ENCODE data around the gene POSTN.

POSTN gene

GRCh38 chr13:37608750-37609339 is 10.3 kb upstream of the POSTN start:
- TF ChIP-seq CTCF (IDR thresholded peaks at IDR 0.05; ENCODE audit: low read depth, low read length) = peak; percentile 47
- TF ChIP-seq EZH2phosphoT487 (IDR thresholded peaks at IDR 0.05; ENCODE audit: low read depth) = no peak
- H3K4me1 ChIP-seq (ENCODE audit: low read length) = peaks cover 6% of the 10 kb centered on the region
- no peak overlapping the region for H3K27ac ChIP-seq (ENCODE audit: low read length)
- no peak overlapping the region for H3K9ac ChIP-seq (ENCODE audit: low read length)
- H2AFZ ChIP-seq (ENCODE audit: low read depth, low read length) = no peak overlapping the region
- no peak overlapping the region for H3K4me2 ChIP-seq (ENCODE audit: low read length)
- no peaks in the 10 kb centered on the region for H4K20me1 ChIP-seq (ENCODE audit: insufficient read depth, low read length)
- H3K9me3 ChIP-seq (ENCODE audit: insufficient read depth, low read length) = no peaks in the 10 kb centered on the region
- no peaks in the 10 kb centered on the region for H3K79me2 ChIP-seq (ENCODE audit: low read length)
- H3K27me3 ChIP-seq (ENCODE audit: low read depth, low read length) = peaks cover 6% of the 10 kb centered on the region; the same call in 1 of the 2 replicates
- no peak overlapping the region for H3K4me3 ChIP-seq (ENCODE audit: low read length)
- H3K36me3 ChIP-seq (replicated peaks; ENCODE audit: low read depth, low read length) = no peaks in the 10 kb centered on the region

- Histone ChIP-seq H3K4me2 (ENCODE audit: low read length) (no peak overlapping the region), H3K27ac (ENCODE audit: low read length) (no peak overlapping the region), H3K36me3 (replicated peaks; ENCODE audit: low read depth, low read length) (no peaks in the 10 kb centered on the region), H3K9me3 (ENCODE audit: insufficient read depth, low read length) (no peaks in the 10 kb centered on the region), H3K4me3 (ENCODE audit: low read length) (no peak overlapping the region), H2AFZ (ENCODE audit: low read depth, low read length) (no peak overlapping the region), H3K79me2 (ENCODE audit: low read length) (no peaks in the 10 kb centered on the region), H4K20me1 (ENCODE audit: insufficient read depth, low read length) (no peaks in the 10 kb centered on the region), H3K4me1 (ENCODE audit: low read length) (no peaks in the 10 kb centered on the region), H3K9ac (ENCODE audit: low read length) (no peak overlapping the region), H3K27me3 (ENCODE audit: low read depth, low read length) (peaks cover 30% of the 10 kb centered on the region)
- TF ChIP-seq CTCF (IDR thresholded peaks at IDR 0.05; ENCODE audit: low read depth, low read length) = peak; percentile 62
- TF ChIP-seq EZH2phosphoT487 (IDR thresholded peaks at IDR 0.05; ENCODE audit: low read depth) = no peak
Measured at GRCh38 chr13:37602733-37603381, 4.3 kb upstream of the POSTN start.

GRCh38 chr13:37601648-37602440 is 3.3 kb upstream of the POSTN start:
- no peak overlapping the region for H3K9ac ChIP-seq (ENCODE audit: low read length)
- no peak overlapping the region for H3K27ac ChIP-seq (ENCODE audit: low read length)
- no peaks in the 10 kb centered on the region for H3K36me3 ChIP-seq (replicated peaks; ENCODE audit: low read depth, low read length)
- H3K4me3 ChIP-seq (ENCODE audit: low read length) = no peak overlapping the region
- H3K79me2 ChIP-seq (ENCODE audit: low read length) = no peaks in the 10 kb centered on the region
- TF ChIP-seq EZH2phosphoT487 (IDR thresholded peaks at IDR 0.05; ENCODE audit: low read depth) (no peak), CTCF (IDR thresholded peaks at IDR 0.05; ENCODE audit: low read depth, low read length) (no peak)
- no peak overlapping the region for H3K4me2 ChIP-seq (ENCODE audit: low read length)
- no peak overlapping the region for H2AFZ ChIP-seq (ENCODE audit: low read depth, low read length)
- H3K4me1 ChIP-seq (ENCODE audit: low read length) = no peaks in the 10 kb centered on the region
- H3K9me3 ChIP-seq (ENCODE audit: insufficient read depth, low read length) = no peaks in the 10 kb centered on the region
- no peaks in the 10 kb centered on the region for H4K20me1 ChIP-seq (ENCODE audit: insufficient read depth, low read length)
- peaks cover 30% of the 10 kb centered on the region for H3K27me3 ChIP-seq (ENCODE audit: low read depth, low read length)

DNA sequence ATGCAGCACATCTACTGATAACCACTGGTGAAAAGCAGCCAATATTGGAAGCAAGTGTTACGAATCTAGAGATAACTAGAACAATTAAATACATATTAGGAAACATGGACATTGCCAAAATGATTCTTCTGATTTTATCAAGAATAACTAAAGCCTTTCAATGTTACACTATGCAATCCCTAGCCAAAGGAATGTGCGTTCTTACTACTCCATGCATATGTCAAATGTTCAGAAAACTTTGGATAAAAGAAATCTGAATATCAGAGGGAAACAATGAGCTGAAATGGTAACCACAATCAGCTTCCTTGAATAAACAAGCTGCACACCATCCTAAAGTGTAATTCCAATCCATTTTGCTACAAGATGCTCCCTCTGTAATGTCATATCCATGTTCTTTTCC is 951 bp upstream of the POSTN start:
- Histone ChIP-seq H3K27me3 (ENCODE audit: low read depth, low read length) (peaks cover 30% of the 10 kb centered on the region), H3K27ac (ENCODE audit: low read length) (no peak overlapping the region), H2AFZ (ENCODE audit: low read depth, low read length) (no peak overlapping the region)

More for the DNA sequence above, 951 bp upstream of the POSTN start:
- Histone ChIP-seq H4K20me1 (ENCODE audit: insufficient read depth, low read length) (no peaks in the 10 kb centered on the region), H3K79me2 (ENCODE audit: low read length) (no peaks in the 10 kb centered on the region), H3K4me3 (ENCODE audit: low read length) (no peak overlapping the region), H3K9ac (ENCODE audit: low read length) (no peak overlapping the region), H3K4me2 (ENCODE audit: low read length) (no peak overlapping the region), H3K36me3 (replicated peaks; ENCODE audit: low read depth, low read length) (no peaks in the 10 kb centered on the region), H3K9me3 (ENCODE audit: insufficient read depth, low read length) (no peaks in the 10 kb centered on the region), H3K4me1 (ENCODE audit: low read length) (no peaks in the 10 kb centered on the region)
- TF ChIP-seq EZH2phosphoT487 (IDR thresholded peaks at IDR 0.05; ENCODE audit: low read depth) (no peak), CTCF (IDR thresholded peaks at IDR 0.05; ENCODE audit: low read depth, low read length) (no peak)

All from OCI-LY3 (cell line).